Measurements from ENCODE around the gene GMFB. TPM values are rescaled to one million over a fixed set of nuclear protein-coding genes. Genes with fewer than 3 reads are reported as not detected.

The GMFB gene
- total RNA-seq, 2 experiments from 2014 or later: 28.9 to 37.3 TPM

- H3K27me3 Mint-ChIP-seq: no peaks in the 10 kb centered on the region
- CTCF ChIA-PET: interaction anchor here (0.9 kb wide), 1 partner anchor 48 kb away, joined by 3 read pairs; no protein-coding TSS in a partner anchor
- no peak for ATAC-seq
- peaks cover 33% of the 10 kb centered on the region for H3K4me1 Mint-ChIP-seq
- H3K36me3 Mint-ChIP-seq (ENCODE audit: low read depth): peaks cover 23% of the 10 kb centered on the region
- no peak overlapping the region for H3K4me3 Mint-ChIP-seq
- DNase-seq: no peak
- POLR2A ChIA-PET: no interaction called here
- no peak overlapping the region for H3K27ac Mint-ChIP-seq
- H3K9me3 Mint-ChIP-seq (ENCODE audit: low read depth): peaks cover 8% of the 10 kb centered on the region
- intact Hi-C loops (cut with DNase I, micrococcal nuclease): no loop called here
Measured at GRCh38 chr14:54515670-54516069, 26.9 kb upstream of the GMFB start.

- DNase-seq (no peak), ATAC-seq (no peak)
- intact Hi-C loops (cut with DNase I, micrococcal nuclease): no loop called here
- ChIA-PET CTCF (interaction anchor here (1.1 to 1.2 kb wide), 2 partner anchors 16 to 24 kb away, joined by 3 read pairs; no protein-coding TSS in a partner anchor), POLR2A (no interaction called here)
- H3K36me3 Mint-ChIP-seq (ENCODE audit: low read depth): peaks cover 17% of the 10 kb centered on the region
- no peaks in the 10 kb centered on the region for H3K27me3 Mint-ChIP-seq
- H3K4me1 Mint-ChIP-seq: peaks cover 41% of the 10 kb centered on the region
- no peak overlapping the region for H3K27ac Mint-ChIP-seq
- H3K4me3 Mint-ChIP-seq: no peak overlapping the region
- H3K9me3 Mint-ChIP-seq (ENCODE audit: low read depth): peaks cover 8% of the 10 kb centered on the region
Measured at GRCh38 chr14:54512393-54512792, 23.6 kb upstream of the GMFB start.

GRCh38 chr14:54509546-54510501, 21.0 kb upstream of the GMFB start, which contains the start of gene CGRRF1:
CGRRF1 (plus strand) TSS chr14:54509906; CDS start chr14:54509960, 54 bp downstream.
- peak within 1 kb of the TSS; percentile 92 for H3K4me3 Mint-ChIP-seq
- ChIA-PET CTCF (interaction anchor here (0.5 to 4.6 kb wide), 12 partner anchors 16 to 905 kb away, joined by 3 to 31 read pairs (median 4); partner anchors contain the start of genes CDKN3 and GMFB), POLR2A (interaction anchor here (0.6 to 1.3 kb wide), 6 partner anchors 15 to 264 kb away, joined by 3 to 6 read pairs (median 4); partner anchors contain the start of genes CDKN3 and GMFB)
- no peaks in the 10 kb centered on the region for H3K9me3 Mint-ChIP-seq (ENCODE audit: low read depth)
- peaks cover 34% of the 10 kb centered on the region for H3K4me1 Mint-ChIP-seq
- DNase-seq (peak; percentile 98), ATAC-seq (peak; percentile 99)
- H3K36me3 Mint-ChIP-seq (ENCODE audit: low read depth): peaks cover 6% of the 10 kb centered on the region
- H3K27ac Mint-ChIP-seq: peak within 1 kb of the TSS; percentile 80
- intact Hi-C loops (cut with DNase I, micrococcal nuclease): loop anchor here (1.0 kb wide), 5 partner anchors 21 to 392 kb away; partner anchors contain the start of genes CNIH1 (in 2 of the 2) and GCH1 (in 1 of the 2)
- H3K27me3 Mint-ChIP-seq: no peaks in the 10 kb centered on the region

GRCh38 chr14:54503486-54503885, 14.7 kb upstream of the GMFB start:
- Mint-ChIP-seq H3K9me3 (ENCODE audit: low read depth) (no peaks in the 10 kb centered on the region), H3K36me3 (ENCODE audit: low read depth) (no peaks in the 10 kb centered on the region), H3K4me3 (no peak overlapping the region), H3K27ac (no peak overlapping the region), H3K27me3 (peaks cover 6% of the 10 kb centered on the region), H3K4me1 (peaks cover 3% of the 10 kb centered on the region)
- ATAC-seq (no peak), DNase-seq (no peak)
- CTCF ChIA-PET: interaction anchor here (1.5 to 1.6 kb wide), 2 partner anchors 9 to 13 kb away, joined by 4 to 5 read pairs; no protein-coding TSS in a partner anchor
- POLR2A ChIA-PET: no interaction called here
- intact Hi-C loops (cut with DNase I, micrococcal nuclease): no loop called here

GRCh38 chr14:54502602-54503001, 13.8 kb upstream of the GMFB start:
- no peak for DNase-seq
- Mint-ChIP-seq H3K4me1 (peaks cover 3% of the 10 kb centered on the region), H3K9me3 (ENCODE audit: low read depth) (no peaks in the 10 kb centered on the region), H3K27me3 (peaks cover 6% of the 10 kb centered on the region), H3K4me3 (no peak overlapping the region), H3K36me3 (ENCODE audit: low read depth) (no peaks in the 10 kb centered on the region), H3K27ac (no peak overlapping the region)
- peak; percentile 70 for ATAC-seq
- intact Hi-C loops (cut with DNase I, micrococcal nuclease): no loop called here
- POLR2A ChIA-PET: no interaction called here
- CTCF ChIA-PET: interaction anchor here (1.0 kb wide), 1 partner anchor 391 kb away, joined by 3 read pairs; no protein-coding TSS in a partner anchor

GRCh38 chr14:54501480-54501879, 12.7 kb upstream of the GMFB start:
- Mint-ChIP-seq H3K27ac (no peak overlapping the region), H3K4me3 (no peak overlapping the region), H3K36me3 (ENCODE audit: low read depth) (no peaks in the 10 kb centered on the region), H3K27me3 (peaks cover 6% of the 10 kb centered on the region), H3K4me1 (peaks cover 3% of the 10 kb centered on the region), H3K9me3 (ENCODE audit: low read depth) (no peaks in the 10 kb centered on the region)
- CTCF ChIA-PET: no interaction called here
- POLR2A ChIA-PET: no interaction called here
- DNase-seq: no peak
- intact Hi-C loops (cut with DNase I, micrococcal nuclease): no loop called here
- no peak for ATAC-seq

GRCh38 chr14:54500744-54501143, 12.0 kb upstream of the GMFB start:
- intact Hi-C loops (cut with DNase I, micrococcal nuclease): no loop called here
- Mint-ChIP-seq H3K4me1 (peaks cover 6% of the 10 kb centered on the region), H3K4me3 (no peak overlapping the region), H3K27me3 (peaks cover 6% of the 10 kb centered on the region), H3K36me3 (ENCODE audit: low read depth) (no peaks in the 10 kb centered on the region), H3K27ac (no peak overlapping the region), H3K9me3 (ENCODE audit: low read depth) (no peaks in the 10 kb centered on the region)
- DNase-seq (no peak), ATAC-seq (no peak)
- POLR2A ChIA-PET: no interaction called here
- CTCF ChIA-PET: no interaction called here

GRCh38 chr14:54498579-54498978, 9.8 kb upstream of the GMFB start:
- no peaks in the 10 kb centered on the region for H3K9me3 Mint-ChIP-seq (ENCODE audit: low read depth)
- intact Hi-C loops (cut with DNase I, micrococcal nuclease): no loop called here

GRCh38 chr14:54498095-54498531, 9.3 kb upstream of the GMFB start:
- POLR2A ChIA-PET: no interaction called here
- H3K27ac Mint-ChIP-seq: no peak overlapping the region
- peaks cover 6% of the 10 kb centered on the region for H3K4me1 Mint-ChIP-seq
- intact Hi-C loops (cut with DNase I, micrococcal nuclease): no loop called here
- H3K4me3 Mint-ChIP-seq: no peak overlapping the region
- ATAC-seq: no peak
- H3K36me3 Mint-ChIP-seq (ENCODE audit: low read depth): no peaks in the 10 kb centered on the region
- CTCF ChIA-PET: interaction anchor here (1.0 kb wide), 1 partner anchor 424 kb away, joined by 3 read pairs; no protein-coding TSS in a partner anchor
- peaks cover 6% of the 10 kb centered on the region for H3K27me3 Mint-ChIP-seq
- DNase-seq: no peak
- no peaks in the 10 kb centered on the region for H3K9me3 Mint-ChIP-seq (ENCODE audit: low read depth)

More at GRCh38 chr14:54498579-54498978, 9.8 kb upstream of the GMFB start:
- no peak overlapping the region for H3K27ac Mint-ChIP-seq
- no peaks in the 10 kb centered on the region for H3K36me3 Mint-ChIP-seq (ENCODE audit: low read depth)
- no peak overlapping the region for H3K4me3 Mint-ChIP-seq
- ChIA-PET CTCF (interaction anchor here (1.0 kb wide), 1 partner anchor 424 kb away, joined by 3 read pairs; no protein-coding TSS in a partner anchor), POLR2A (no interaction called here)
- DNase-seq (no peak), ATAC-seq (no peak)
- peaks cover 6% of the 10 kb centered on the region for H3K4me1 Mint-ChIP-seq
- peaks cover 6% of the 10 kb centered on the region for H3K27me3 Mint-ChIP-seq

GRCh38 chr14:54497224-54497623, 8.4 kb upstream of the GMFB start:
- Mint-ChIP-seq H3K36me3 (ENCODE audit: low read depth) (no peaks in the 10 kb centered on the region), H3K27ac (no peak overlapping the region), H3K9me3 (ENCODE audit: low read depth) (no peaks in the 10 kb centered on the region), H3K4me1 (peaks cover 3% of the 10 kb centered on the region), H3K27me3 (peaks cover 6% of the 10 kb centered on the region), H3K4me3 (no peak overlapping the region)
- ChIA-PET POLR2A (no interaction called here), CTCF (interaction anchor here (0.6 kb wide), 1 partner anchor 1117 kb away, joined by 3 read pairs; no protein-coding TSS in a partner anchor)
- no peak for DNase-seq
- intact Hi-C loops (cut with DNase I, micrococcal nuclease): no loop called here
- ATAC-seq: no peak

GRCh38 chr14:54493293-54493692, 4.5 kb upstream of the GMFB start:
- no peak overlapping the region for H3K27ac Mint-ChIP-seq
- no peaks in the 10 kb centered on the region for H3K9me3 Mint-ChIP-seq (ENCODE audit: low read depth)
- ATAC-seq: no peak
- POLR2A ChIA-PET: no interaction called here
- H3K27me3 Mint-ChIP-seq: no peaks in the 10 kb centered on the region
- no peaks in the 10 kb centered on the region for H3K36me3 Mint-ChIP-seq (ENCODE audit: low read depth)
- no peak overlapping the region for H3K4me3 Mint-ChIP-seq
- DNase-seq: peak; percentile 44
- intact Hi-C loops (cut with DNase I, micrococcal nuclease): no loop called here
- H3K4me1 Mint-ChIP-seq: peaks cover 17% of the 10 kb centered on the region
- CTCF ChIA-PET: interaction anchor here (0.7 to 2.3 kb wide), 4 partner anchors 9 to 134 kb away, joined by 5 to 8 read pairs (median 6); partner anchors contain the start of gene CGRRF1
